ENCODE results near the gene SPIN1.
"Not testable (repeated sequence)": the region's sequence is repeated elsewhere in the genome, so short reads cannot be mapped to it uniquely, and the experiment has no call there.

DNA sequence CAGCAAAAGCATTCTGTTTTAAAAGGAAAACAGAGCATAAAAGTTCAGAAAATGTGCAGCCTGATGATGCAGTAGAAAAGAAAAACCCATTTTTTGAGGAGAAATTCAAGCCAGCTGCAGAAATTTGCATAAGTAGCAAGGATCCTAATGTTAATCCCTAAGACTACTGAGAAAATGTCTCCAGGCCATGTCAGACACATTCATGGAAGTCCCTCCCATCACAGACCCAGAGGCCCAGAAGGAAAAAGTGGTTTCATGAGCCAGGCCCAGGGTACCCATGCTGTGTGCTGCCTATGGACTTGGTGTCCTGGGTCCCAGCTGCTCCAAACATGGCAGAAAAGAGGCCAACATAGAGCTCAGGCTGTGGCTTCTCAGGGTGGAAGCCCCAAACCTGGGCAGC, 31.0 kb upstream of the SPIN1 start:
- TF ChIP-seq ETV6 (CRISPR knock-in tag; IDR thresholded peaks at IDR 0.05); CREM (CRISPR knock-in tag; IDR thresholded peaks at IDR 0.05); MYBL2 (CRISPR knock-in tag; IDR thresholded peaks at IDR 0.05); GRHL2 (CRISPR knock-in tag; IDR thresholded peaks at IDR 0.05; ENCODE audit: insufficient replicate concordance, severe bottlenecking); SP1 (CRISPR knock-in tag; conservative IDR thresholded peaks at IDR 0.05): not testable (repeated sequence)
- TF ChIP-seq, protein P1, sequence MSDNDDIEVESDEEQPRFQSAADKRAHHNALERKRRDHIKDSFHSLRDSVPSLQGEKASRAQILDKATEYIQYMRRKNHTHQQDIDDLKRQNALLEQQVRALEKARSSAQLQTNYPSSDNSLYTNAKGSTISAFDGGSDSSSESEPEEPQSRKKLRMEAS (CRISPR knock-in tag; IDR thresholded peaks at IDR 0.05), result not testable (repeated sequence)
- TF ChIP-seq, protein P2, sequence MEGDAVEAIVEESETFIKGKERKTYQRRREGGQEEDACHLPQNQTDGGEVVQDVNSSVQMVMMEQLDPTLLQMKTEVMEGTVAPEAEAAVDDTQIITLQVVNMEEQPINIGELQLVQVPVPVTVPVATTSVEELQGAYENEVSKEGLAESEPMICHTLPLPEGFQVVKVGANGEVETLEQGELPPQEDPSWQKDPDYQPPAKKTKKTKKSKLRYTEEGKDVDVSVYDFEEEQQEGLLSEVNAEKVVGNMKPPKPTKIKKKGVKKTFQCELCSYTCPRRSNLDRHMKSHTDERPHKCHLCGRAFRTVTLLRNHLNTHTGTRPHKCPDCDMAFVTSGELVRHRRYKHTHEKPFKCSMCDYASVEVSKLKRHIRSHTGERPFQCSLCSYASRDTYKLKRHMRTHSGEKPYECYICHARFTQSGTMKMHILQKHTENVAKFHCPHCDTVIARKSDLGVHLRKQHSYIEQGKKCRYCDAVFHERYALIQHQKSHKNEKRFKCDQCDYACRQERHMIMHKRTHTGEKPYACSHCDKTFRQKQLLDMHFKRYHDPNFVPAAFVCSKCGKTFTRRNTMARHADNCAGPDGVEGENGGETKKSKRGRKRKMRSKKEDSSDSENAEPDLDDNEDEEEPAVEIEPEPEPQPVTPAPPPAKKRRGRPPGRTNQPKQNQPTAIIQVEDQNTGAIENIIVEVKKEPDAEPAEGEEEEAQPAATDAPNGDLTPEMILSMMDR (IDR thresholded peaks at IDR 0.05), result not testable (repeated sequence)
- TF ChIP-seq, protein P3, sequence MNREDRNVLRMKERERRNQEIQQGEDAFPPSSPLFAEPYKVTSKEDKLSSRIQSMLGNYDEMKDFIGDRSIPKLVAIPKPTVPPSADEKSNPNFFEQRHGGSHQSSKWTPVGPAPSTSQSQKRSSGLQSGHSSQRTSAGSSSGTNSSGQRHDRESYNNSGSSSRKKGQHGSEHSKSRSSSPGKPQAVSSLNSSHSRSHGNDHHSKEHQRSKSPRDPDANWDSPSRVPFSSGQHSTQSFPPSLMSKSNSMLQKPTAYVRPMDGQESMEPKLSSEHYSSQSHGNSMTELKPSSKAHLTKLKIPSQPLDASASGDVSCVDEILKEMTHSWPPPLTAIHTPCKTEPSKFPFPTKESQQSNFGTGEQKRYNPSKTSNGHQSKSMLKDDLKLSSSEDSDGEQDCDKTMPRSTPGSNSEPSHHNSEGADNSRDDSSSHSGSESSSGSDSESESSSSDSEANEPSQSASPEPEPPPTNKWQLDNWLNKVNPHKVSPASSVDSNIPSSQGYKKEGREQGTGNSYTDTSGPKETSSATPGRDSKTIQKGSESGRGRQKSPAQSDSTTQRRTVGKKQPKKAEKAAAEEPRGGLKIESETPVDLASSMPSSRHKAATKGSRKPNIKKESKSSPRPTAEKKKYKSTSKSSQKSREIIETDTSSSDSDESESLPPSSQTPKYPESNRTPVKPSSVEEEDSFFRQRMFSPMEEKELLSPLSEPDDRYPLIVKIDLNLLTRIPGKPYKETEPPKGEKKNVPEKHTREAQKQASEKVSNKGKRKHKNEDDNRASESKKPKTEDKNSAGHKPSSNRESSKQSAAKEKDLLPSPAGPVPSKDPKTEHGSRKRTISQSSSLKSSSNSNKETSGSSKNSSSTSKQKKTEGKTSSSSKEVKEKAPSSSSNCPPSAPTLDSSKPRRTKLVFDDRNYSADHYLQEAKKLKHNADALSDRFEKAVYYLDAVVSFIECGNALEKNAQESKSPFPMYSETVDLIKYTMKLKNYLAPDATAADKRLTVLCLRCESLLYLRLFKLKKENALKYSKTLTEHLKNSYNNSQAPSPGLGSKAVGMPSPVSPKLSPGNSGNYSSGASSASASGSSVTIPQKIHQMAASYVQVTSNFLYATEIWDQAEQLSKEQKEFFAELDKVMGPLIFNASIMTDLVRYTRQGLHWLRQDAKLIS (CRISPR knock-in tag; IDR thresholded peaks at IDR 0.05; ENCODE audit: borderline replicate concordance), result not testable (repeated sequence)

Measured in WTC11 (cell line).